GM04503 (cell line): ENCODE measurements around the gene SV2C.
A peak's percentile ranks its signal among the peaks of the same experiment; 100 is the strongest.

Experiments
- DNase-seq: peaks from one replicate; pipeline ENCODE4 v3.0.0-alpha.2; 2012; ENCODE audit warnings: low read depth

SV2C gene

DNA sequence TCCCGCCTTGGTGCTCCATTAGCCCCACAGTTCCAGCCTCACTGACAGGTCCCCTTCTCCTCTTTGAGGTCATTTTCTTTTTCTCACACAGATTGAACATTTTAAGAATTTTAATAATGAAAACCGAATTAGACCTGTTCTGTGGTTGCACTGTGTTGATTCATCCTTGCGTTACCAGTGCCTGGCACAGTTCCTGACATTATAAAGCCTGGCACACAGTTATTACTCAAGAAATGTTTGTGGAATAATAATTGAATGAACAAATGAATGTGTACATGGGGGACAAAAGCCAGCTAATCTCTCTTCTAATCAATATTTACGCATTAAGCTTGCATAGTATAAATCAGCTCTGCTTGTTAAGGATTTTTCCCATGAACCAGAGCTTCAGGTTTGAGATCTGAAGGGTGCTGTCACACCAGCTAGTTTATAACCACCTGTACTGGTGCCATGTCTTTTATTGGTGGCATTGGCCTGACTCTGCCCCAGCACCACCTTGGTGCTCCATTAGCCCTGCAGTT, 80.0 kb downstream of the SV2C start:
- no peak for DNase-seq

GRCh38 chr5:76165029-76165428, 81.8 kb downstream of the SV2C start:
- DNase-seq, result no peak

- no peak for DNase-seq
These were observed 82.7 kb downstream of the SV2C start for GRCh38 chr5:76165711-76166374.

DNA sequence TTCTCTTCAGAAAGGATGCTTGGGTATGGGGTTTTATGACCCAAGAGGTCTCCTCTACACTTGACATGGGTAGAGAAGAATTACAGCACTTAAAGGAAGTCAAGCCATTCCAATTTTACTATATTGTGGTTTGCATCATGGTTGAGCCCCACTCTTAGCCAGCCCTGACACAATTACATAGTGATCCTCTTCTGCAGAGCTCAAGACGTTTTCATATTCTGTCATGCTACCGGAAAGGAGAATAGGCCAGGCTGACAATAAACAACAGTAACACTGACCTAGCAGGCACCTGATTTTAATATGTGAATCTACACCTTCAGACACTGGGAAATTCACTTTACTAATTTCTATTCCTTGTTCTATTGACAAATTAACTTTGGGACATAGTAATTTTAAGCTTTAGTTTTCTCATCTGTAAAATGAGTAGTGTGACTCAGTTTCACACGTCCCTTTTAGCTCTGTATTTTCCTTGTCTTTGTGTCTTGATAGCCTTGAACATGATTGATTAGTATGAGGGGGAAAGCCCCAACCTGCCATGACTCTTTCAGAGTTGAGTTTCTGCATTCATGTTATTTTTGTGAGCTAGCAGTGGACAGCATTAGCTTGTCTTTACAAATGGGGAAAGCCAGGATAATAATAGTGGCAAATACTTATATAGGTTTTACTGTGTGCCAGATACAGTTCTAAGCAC, 83.8 kb downstream of the SV2C start:
- DNase-seq, result no peak

GRCh38 chr5:76169146-76169905, 86.1 kb downstream of the SV2C start:
- no peak for DNase-seq

DNA sequence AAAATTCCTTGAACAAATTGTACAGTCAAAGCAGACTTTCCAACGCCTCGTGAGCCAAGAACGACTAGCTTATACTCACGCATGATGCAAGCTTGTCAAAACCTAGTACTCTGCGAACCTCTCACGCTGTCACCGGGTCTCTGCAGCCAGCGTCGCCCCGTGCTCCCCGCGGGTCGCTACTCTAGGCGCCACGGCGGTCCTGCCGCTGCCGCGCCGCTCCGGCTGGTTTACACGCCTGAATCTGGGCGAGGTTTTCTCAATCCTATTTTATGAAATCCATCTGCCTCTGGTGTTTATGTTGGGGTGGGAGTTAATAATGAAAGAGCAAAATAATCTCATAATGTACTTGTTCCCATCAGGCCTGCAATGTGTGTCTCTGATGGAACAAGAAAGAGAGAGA, 90.9 kb downstream of the SV2C start:
- DNase-seq, result no peak

- peak; percentile 3 for DNase-seq
These were observed 92.0 kb downstream of the SV2C start for GRCh38 chr5:76175051-76175666.

DNA sequence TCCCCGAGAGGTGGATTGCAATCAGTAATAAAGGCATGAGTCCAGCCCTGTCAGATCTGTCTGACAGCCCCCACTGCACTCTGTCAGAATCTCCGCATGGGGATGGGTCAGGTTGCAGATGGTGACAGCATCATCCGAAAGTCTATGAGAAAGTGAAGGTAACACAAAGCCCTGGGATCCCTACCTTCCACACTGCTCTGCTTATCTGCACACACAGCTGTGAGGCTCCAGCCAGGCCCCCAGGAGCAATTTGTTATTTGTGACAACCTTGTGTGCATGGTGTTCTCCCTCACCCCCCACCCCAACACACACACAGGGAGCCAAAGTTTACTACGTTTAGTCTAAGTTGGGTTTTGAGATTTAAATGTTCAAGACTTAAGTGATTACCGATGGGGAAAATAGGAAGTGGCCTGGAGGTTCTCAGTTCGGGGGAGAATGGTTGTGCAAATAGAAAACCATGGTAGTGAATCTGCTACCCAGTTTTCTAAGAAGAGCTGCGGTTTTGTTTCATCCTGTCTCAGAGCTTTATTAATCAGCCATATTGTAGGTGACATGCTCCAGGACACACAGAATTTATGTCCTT, 92.7 kb downstream of the SV2C start:
- no peak for DNase-seq

- DNase-seq, result no peak
These were observed 94.8 kb downstream of the SV2C start for GRCh38 chr5:76177978-76178377.

DNA sequence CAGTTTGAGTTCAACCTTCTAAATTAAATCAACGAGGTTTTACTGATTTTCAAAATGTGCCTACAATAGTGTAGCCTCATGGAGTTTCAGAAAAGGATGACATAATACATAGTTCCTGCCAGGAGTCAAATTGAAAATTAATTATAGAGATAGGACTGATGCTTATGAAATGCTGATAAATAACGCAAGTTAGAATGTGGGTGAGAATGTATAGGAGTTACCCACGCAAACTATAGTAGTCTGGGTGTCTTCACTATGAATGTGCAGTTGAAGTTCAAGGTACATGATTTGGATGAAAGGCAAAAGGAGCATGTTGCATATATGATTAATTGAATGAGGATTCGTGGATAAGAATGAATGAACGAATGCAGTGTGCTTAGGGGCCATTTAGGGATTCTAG, 95.7 kb downstream of the SV2C start:
- no peak for DNase-seq

- no peak for DNase-seq
These were observed 97.9 kb downstream of the SV2C start for GRCh38 chr5:76180814-76181805.

- DNase-seq, result no peak
These were observed 104.2 kb downstream of the SV2C start for GRCh38 chr5:76187386-76187785.

GRCh38 chr5:76190356-76190755, 107.2 kb downstream of the SV2C start:
- no peak for DNase-seq

DNA sequence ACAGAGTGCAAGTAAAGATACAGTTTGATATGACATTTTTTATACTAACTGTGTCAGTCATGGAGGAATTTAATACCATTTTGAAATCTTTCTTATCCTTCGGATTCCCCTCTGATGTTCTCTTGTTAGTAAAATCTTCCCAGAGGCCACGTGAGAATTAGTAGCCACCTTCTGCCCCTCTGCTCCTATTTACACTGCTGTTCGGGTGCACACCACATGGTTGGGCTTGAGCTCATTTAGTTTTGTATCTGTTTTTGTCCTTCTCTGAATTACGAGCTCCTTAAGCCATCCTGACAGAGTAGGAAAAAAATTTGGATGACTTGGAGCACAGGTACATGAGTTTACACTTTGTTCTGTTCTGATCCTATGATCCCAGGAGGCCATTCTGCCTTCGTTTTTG, 109.7 kb downstream of the SV2C start:
- no peak for DNase-seq

- no peak for DNase-seq
These were observed 110.5 kb downstream of the SV2C start for GRCh38 chr5:76193635-76194034.

DNA sequence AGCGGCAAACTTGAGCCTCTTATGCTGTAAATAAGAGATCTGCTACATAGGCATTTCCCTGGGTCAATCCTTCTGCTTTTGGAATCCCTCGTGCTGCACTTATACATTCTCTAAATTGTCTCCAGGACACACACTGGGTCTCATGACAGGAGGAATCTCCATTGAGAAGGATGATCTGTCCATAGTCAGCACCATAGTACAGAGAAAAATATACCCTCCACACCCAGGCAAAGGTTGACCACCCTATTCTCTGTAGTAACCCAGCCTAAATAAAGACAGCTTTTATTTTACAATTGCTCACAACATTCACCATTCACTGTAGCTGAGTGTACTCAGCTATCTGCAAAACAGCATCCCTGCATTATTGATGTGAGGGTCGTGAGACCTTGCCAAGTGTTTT, 111.2 kb downstream of the SV2C start:
- DNase-seq, result no peak

GRCh38 chr5:76196457-76196856, 113.3 kb downstream of the SV2C start:
- DNase-seq, result no peak

DNA sequence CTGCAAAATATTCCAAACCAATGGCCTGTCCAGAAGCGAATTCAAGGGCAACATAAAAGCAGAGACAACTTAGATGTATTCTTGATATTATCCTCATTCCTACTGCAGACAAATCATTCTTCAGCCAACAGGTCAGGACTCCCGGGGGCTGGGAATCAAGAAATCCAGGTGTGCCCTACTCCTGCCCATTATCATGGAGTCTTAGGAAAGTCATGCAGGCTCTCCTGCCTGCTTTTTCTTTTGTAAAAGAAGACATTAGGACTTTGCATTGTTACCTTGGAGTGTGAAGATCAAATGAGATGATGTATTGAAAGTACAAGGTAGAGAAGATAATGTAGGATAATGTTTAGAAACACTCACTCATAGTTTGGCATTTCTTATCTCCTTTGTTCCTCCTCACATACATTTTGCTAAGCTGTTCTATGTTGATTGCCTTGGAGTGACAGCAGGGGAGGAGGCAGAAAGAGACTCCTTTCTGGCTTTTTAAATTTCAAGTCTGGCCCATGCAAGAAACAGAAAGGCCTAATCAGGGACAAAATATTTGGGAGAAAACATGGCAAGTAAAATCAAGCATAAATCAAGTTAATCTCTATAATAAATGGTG, 113.8 kb downstream of the SV2C start:
- DNase-seq, result no peak

- DNase-seq, result no peak
These were observed 114.5 kb downstream of the SV2C start for GRCh38 chr5:76197726-76198125.
